Astrocyte (in vitro differentiated cells and primary cell): ENCODE data around the gene PSAT1.

Source experiments
- CTCF ChIP-seq: IDR thresholded peaks from 2 replicates; pipeline ENCODE4 v1.5.1; 2011; ENCODE audit warnings: low read depth, mild to moderate bottlenecking, inconsistent platforms, low read length, moderate library complexity; ENCODE audit not compliant: insufficient read depth
- EZH2 ChIP-seq: IDR thresholded peaks from 2 replicates; pipeline ENCODE4 v1.6.1; 2012; ENCODE audit warnings: mild to moderate bottlenecking, low read length, inconsistent platforms; ENCODE audit not compliant: insufficient read depth

DNA sequence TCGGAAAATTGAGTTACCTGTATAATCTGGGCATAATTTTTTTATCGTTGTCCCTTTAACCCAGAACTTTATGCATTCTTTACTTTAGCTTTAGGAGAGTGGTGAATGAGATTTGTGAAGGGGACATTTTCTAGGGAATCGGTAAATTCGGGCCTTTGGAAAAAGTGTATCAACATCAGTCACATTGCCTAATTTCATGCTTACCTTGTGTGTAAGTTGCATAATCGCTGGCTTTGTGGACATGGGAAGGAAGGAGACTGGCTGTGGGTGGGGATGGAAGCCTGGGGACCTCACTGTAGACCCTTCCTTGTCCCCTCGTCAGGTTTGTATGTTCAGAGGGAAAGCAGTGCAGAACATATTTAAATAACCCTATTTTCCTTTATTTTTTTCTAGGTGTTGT is 3.3 kb downstream of the PSAT1 start:
- TF ChIP-seq CTCF, result no peak
- TF ChIP-seq EZH2, result no peak
